Ishikawa (cell line): ENCODE data around the gene IGSF9.

Source experiments
- CEBPB ChIP-seq: IDR thresholded peaks from 2 replicates; pipeline ENCODE4 v1.6.1; 2012
- CREB1 ChIP-seq: IDR thresholded peaks from 2 replicates; pipeline ENCODE4 v1.6.1; 2012; ENCODE audit warnings: low read depth
- EGR1 ChIP-seq: IDR thresholded peaks from 2 replicates; pipeline ENCODE4 v1.6.1; 2012
- EP300 ChIP-seq: IDR thresholded peaks from 2 replicates; pipeline ENCODE4 v1.6.1; 2012; ENCODE audit warnings: borderline replicate concordance
- FOXM1 ChIP-seq: IDR thresholded peaks from 2 replicates; pipeline ENCODE4 v1.6.1; 2012; ENCODE audit warnings: low read depth, borderline replicate concordance
- MAX ChIP-seq: IDR thresholded peaks from 2 replicates; pipeline ENCODE4 v1.6.1; 2012
- NFIC ChIP-seq: IDR thresholded peaks from 2 replicates; pipeline ENCODE4 v1.6.1; 2012
- RAD21 ChIP-seq: IDR thresholded peaks from 2 replicates; pipeline ENCODE4 v1.6.1; 2012; ENCODE audit warnings: low read depth
- REST ChIP-seq: IDR thresholded peaks from 2 replicates; pipeline ENCODE4 v1.6.1; 2012; ENCODE audit warnings: low read depth, mild to moderate bottlenecking
- TAF1 ChIP-seq: IDR thresholded peaks from 2 replicates; pipeline ENCODE4 v1.6.1; 2012; ENCODE audit warnings: low read depth, mild to moderate bottlenecking
- TCF12 ChIP-seq: IDR thresholded peaks from 2 replicates; pipeline ENCODE4 v1.6.1; 2012; ENCODE audit warnings: low read depth
- TEAD4 ChIP-seq: IDR thresholded peaks from 2 replicates; pipeline ENCODE4 v1.6.1; 2012
- USF1 ChIP-seq: IDR thresholded peaks from 2 replicates; pipeline ENCODE4 v1.6.1; 2012
- YY1 ChIP-seq: IDR thresholded peaks from 2 replicates; pipeline ENCODE4 v1.6.1; 2012; ENCODE audit warnings: low read depth
- ZBTB7A ChIP-seq: IDR thresholded peaks from 2 replicates; pipeline ENCODE4 v1.6.1; 2012; ENCODE audit warnings: low read depth

IGSF9 gene

DNA sequence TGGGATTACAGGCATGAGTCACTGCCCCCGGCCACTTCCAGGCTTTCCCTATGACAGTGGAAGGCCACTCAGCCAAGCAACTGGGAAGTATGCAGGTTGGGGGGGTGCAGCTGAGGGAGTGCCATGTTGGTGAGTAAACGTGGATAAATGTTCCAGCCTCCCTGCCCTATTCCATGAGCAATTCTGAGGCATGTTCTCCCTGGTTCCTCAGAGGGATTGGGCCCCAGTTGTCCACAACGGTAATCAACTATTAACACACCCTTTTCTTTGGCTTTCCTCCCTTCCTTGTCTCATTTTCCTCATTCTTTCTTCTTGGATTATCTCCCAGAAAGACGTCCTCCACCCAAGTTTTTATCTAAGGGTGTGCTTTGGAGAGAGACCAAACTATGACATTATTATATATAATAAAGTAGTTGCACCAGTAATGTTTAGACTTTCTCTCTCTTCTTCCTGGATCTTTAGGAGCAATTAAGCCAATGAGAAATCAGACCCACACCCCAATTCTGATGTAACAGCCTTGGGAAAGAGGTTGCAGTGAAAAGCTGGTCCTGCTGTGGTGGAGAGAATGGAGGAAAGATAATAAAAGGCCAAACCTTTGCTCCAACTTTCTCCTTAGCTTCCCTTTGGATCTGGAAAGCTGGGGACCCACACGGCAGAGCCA, 15.4 kb upstream of the IGSF9 start:
- TF ChIP-seq REST, result no peak
- TF ChIP-seq USF1, result no peak
- no peak for TF ChIP-seq RAD21
- no peak for TF ChIP-seq EP300
- no peak for TF ChIP-seq NFIC
- no peak for TF ChIP-seq TCF12
- TF ChIP-seq EGR1, result no peak
- TF ChIP-seq CEBPB, result no peak
- TF ChIP-seq MAX, result no peak
- no peak for TF ChIP-seq ZBTB7A
- no peak for TF ChIP-seq TEAD4
- TF ChIP-seq TAF1, result no peak
- no peak for TF ChIP-seq FOXM1

DNA sequence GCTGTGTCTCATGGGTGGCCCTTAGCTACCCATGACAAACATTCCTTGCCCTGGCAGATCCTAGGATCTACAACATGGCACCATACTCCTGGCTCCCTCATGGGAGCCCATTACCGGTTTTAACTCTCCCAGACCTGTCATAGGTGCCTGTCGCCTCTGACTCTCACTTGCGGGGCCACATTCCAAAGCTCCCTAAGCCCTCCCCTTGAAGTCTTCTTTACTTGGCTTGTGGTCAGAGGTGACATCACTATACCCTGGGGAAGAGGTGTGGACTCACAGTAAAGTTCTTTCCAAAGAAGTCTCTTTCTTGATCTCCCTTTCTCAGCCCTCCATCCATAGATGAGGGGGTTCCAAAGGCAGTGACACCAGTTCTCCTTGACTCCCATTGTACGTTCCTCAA, 14.0 kb upstream of the IGSF9 start:
- TF ChIP-seq NFIC (peak; percentile 60), TEAD4 (peak; percentile 55; the same call in 1 of the 2 replicates), FOXM1 (no peak), TCF12 (0 out of 2 replicates have a peak, but pooled peaks have one; percentile 25)

GRCh38 chr1:159958719-159959380, 13.4 kb upstream of the IGSF9 start:
- TF ChIP-seq USF1, result no peak
- TF ChIP-seq EP300, result no peak
- no peak for TF ChIP-seq CREB1
- no peak for TF ChIP-seq CEBPB
- TF ChIP-seq RAD21, result no peak
- TF ChIP-seq REST, result no peak
- TF ChIP-seq ZBTB7A, result no peak
- no peak for TF ChIP-seq NFIC
- no peak for TF ChIP-seq TAF1
- no peak for TF ChIP-seq EGR1
- TF ChIP-seq MAX, result no peak
- TF ChIP-seq TCF12, result no peak
- TF ChIP-seq FOXM1, result no peak
- TF ChIP-seq TEAD4, result no peak

- TF ChIP-seq TCF12 (peak; percentile 67; the same call in 1 of the 2 replicates), CEBPB (no peak), TEAD4 (no peak), NFIC (peak; percentile 92), FOXM1 (no peak), USF1 (peak; percentile 34; the same call in 1 of the 2 replicates), REST (no peak), EGR1 (no peak), YY1 (0 out of 2 replicates have a peak, but pooled peaks have one; percentile 38), MAX (peak; percentile 40; the same call in 1 of the 2 replicates), RAD21 (no peak), EP300 (no peak; the same call in 1 of the 2 replicates), TAF1 (no peak)
Measured at GRCh38 chr1:159957824-159958268, 12.4 kb upstream of the IGSF9 start.
